Measurements from ENCODE around the gene HSPA12A. TPM values are rescaled to one million over a fixed set of nuclear protein-coding genes. Genes with fewer than 3 reads are reported as not detected.

Gene HSPA12A
- total and polyA plus RNA-seq, 7 experiments from 2014 or later = 0.06 to 0.07 TPM; not detected in 5

DNA sequence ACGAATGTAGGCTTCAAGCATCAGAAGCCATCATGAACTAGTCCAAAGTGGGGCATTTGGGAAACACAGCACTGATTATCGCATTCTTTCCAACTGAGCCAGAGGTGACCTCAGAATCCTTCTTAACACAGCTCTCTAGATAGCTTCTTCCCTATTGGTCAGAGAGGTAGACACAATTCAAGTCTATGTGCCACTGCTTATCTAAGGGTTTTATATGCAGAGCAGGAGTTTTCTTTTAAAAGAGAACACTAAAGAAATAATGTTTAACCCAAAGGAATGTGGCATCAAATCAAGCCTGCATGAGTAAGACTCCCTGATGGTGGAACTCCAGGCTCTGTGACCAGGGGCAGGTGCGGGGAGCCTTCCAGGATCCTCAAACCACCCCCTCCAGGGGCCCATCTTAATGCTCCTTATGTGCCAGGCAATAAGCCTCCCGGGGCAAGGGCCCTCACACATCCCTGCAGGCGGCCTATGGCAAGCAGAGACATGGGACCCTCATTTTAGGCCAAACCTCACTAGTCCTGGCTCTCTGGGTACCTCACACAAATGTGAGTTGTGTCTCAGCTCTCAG, 13.8 kb downstream of the HSPA12A start:
- ChIA-PET CTCF (no interaction called here), POLR2A (no interaction called here)
- Histone ChIP-seq H3K27me3 (ENCODE audit: control insufficient read depth in 2 of 2, insufficient read depth in 2 of 2, low read length in 2 of 2) (peaks cover 2 to 22% of the 10 kb centered on the region in 2 donors), H3K4me3 (ENCODE audit: low read length) (no peak overlapping the region), H3K4me1 (ENCODE audit: control insufficient read depth in 2 of 2, insufficient read depth in 2 of 2, low read length in 2 of 2) (peaks cover 12 to 20% of the 10 kb centered on the region in 2 donors), H3K9me3 (ENCODE audit: control insufficient read depth in 2 of 3, low read length in 3 of 3) (no peaks in the 10 kb centered on the region), H3K27ac (ENCODE audit: low read depth, low read length) (no peak overlapping the region), H3K36me3 (ENCODE audit: control insufficient read depth in 2 of 3, insufficient read depth in 3 of 3, low read length in 3 of 3) (no peaks in the 10 kb centered on the region)
- DNase-seq (no peak), ATAC-seq (no peak)
- Mint-ChIP-seq H3K27ac (no peak overlapping the region), H3K9me3 (peaks cover 0 to 4% (median 0%) of the 10 kb centered on the region in 11 donors), H3K4me1 (peaks cover 18 to 32% (median 23%) of the 10 kb centered on the region in 7 donors), H3K36me3 (no peaks in the 10 kb centered on the region), H3K4me3 (no peak overlapping the region), H3K27me3 (peaks cover 51 to 72% (median 58%) of the 10 kb centered on the region in 5 donors)
- intact Hi-C loops (cut with micrococcal nuclease) = no loop called here

GRCh38 chr10:116723428-116724281, 18.7 kb downstream of the HSPA12A start:
- ChIA-PET POLR2A (interaction anchor here (0.6 kb wide), 1 partner anchor 172 kb away, joined by 4 read pairs; no protein-coding TSS in a partner anchor), CTCF (interaction anchor here (0.5 kb wide), 1 partner anchor 55 kb away, joined by 3 read pairs; no protein-coding TSS in a partner anchor)
- no peaks in the 10 kb centered on the region for H3K36me3 ChIP-seq (ENCODE audit: control insufficient read depth in 2 of 3, insufficient read depth in 3 of 3, low read length in 3 of 3)
- H3K4me3 ChIP-seq (ENCODE audit: low read length) = peak overlapping the region; percentile 20
- peaks cover 0 to 4% (median 0%) of the 10 kb centered on the region in 11 donors for H3K9me3 Mint-ChIP-seq
- peak in 8 of 9 donors; percentile 30 to 82 (median 78) for DNase-seq
- no peak overlapping the region for H3K27ac ChIP-seq (ENCODE audit: low read depth, low read length)
- intact Hi-C loops (cut with micrococcal nuclease) = loop anchor here (2.0 to 5.0 kb wide), 3 partner anchors 19 to 65 kb away; partner anchors contain the start of gene HSPA12A (in 1 of the 2)
- H3K27me3 Mint-ChIP-seq = peaks cover 48 to 75% (median 73%) of the 10 kb centered on the region in 5 donors
- H3K27me3 ChIP-seq (ENCODE audit: control insufficient read depth in 2 of 2, insufficient read depth in 2 of 2, low read length in 2 of 2) = peaks cover 0 to 33% of the 10 kb centered on the region in 2 donors
- H3K27ac Mint-ChIP-seq = peak overlapping the region in 7 of 9 donors; percentile 18 to 84 (median 72)
- no peaks in the 10 kb centered on the region for H3K9me3 ChIP-seq (ENCODE audit: control insufficient read depth in 2 of 3, low read length in 3 of 3)
- peak overlapping the region; percentile 56 to 86 (median 72) for H3K4me3 Mint-ChIP-seq
- peak; percentile 89 for ATAC-seq
- peaks cover 27 to 58% (median 50%) of the 10 kb centered on the region in 7 donors for H3K4me1 Mint-ChIP-seq
- no peaks in the 10 kb centered on the region for H3K36me3 Mint-ChIP-seq
- peaks cover 17 to 29% of the 10 kb centered on the region in 2 donors for H3K4me1 ChIP-seq (ENCODE audit: control insufficient read depth in 2 of 2, insufficient read depth in 2 of 2, low read length in 2 of 2)

GRCh38 chr10:116722736-116723427, 19.5 kb downstream of the HSPA12A start:
- intact Hi-C loops (cut with micrococcal nuclease) = loop anchor here in 1 of 2 donors (5.0 kb wide), 1 partner anchor 64 kb away; no protein-coding TSS in a partner anchor
- Histone ChIP-seq H3K36me3 (ENCODE audit: control insufficient read depth in 2 of 3, insufficient read depth in 3 of 3, low read length in 3 of 3) (no peaks in the 10 kb centered on the region), H3K9me3 (ENCODE audit: control insufficient read depth in 2 of 3, low read length in 3 of 3) (no peaks in the 10 kb centered on the region), H3K4me1 (ENCODE audit: control insufficient read depth in 2 of 2, insufficient read depth in 2 of 2, low read length in 2 of 2) (peaks cover 17 to 29% of the 10 kb centered on the region in 2 donors), H3K27ac (ENCODE audit: low read depth, low read length) (no peak overlapping the region), H3K4me3 (ENCODE audit: low read length) (no peak overlapping the region), H3K27me3 (ENCODE audit: control insufficient read depth in 2 of 2, insufficient read depth in 2 of 2, low read length in 2 of 2) (peaks cover 0 to 33% of the 10 kb centered on the region in 2 donors)
- DNase-seq (no peak), ATAC-seq (no peak)
- no peaks in the 10 kb centered on the region for H3K36me3 Mint-ChIP-seq
- H3K9me3 Mint-ChIP-seq = peaks cover 0 to 4% (median 0%) of the 10 kb centered on the region in 11 donors
- H3K4me1 Mint-ChIP-seq = peaks cover 27 to 58% (median 50%) of the 10 kb centered on the region in 7 donors
- ChIA-PET CTCF (interaction anchor here (0.5 kb wide), 1 partner anchor 55 kb away, joined by 3 read pairs; no protein-coding TSS in a partner anchor), POLR2A (no interaction called here)
- H3K27ac Mint-ChIP-seq = peak overlapping the region in 1 of 9 donors; percentile 21
- H3K27me3 Mint-ChIP-seq = peaks cover 54 to 81% (median 69%) of the 10 kb centered on the region in 5 donors
- H3K4me3 Mint-ChIP-seq = peak overlapping the region in 9 of 10 donors; percentile 12 to 86 (median 61)

DNA sequence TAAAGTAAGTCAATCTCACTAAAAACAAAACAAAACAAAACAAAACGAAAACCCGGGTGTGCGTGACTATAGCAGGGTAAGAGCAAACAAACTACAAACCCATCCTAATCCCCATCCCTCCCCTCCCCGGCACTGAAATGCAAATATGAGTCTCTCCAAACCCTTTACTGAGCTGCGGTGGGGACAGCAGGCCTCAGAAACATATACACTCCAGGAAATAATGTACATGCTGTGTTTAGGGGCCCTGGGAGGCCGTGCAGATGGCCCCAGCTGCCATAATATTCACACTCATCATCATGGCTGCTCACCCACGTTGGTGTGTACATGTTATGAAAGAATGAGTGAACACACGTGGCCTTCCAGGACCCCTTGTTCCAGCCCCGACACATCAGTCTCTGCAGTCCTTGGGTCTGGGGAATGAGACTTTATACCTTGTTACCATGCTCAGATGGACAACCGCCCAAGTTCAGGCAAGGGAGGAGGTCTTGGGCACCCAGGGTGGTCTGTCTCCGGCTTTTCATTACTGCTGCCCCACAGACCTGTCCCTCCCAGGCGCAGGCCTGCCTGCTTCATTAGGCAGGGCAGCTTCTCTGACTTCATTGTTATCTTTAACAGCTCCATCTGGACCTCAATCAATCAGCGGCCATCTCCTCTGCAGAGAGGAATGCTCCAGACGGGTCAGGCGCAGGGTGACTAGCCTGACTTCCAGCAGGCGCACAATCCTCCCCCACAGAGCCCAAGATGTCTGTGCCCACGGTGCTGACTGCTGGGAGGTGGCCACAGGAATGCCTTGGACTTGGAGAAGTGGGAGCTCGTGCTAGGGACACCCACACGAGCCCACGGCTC, 20.6 kb downstream of the HSPA12A start:
- Mint-ChIP-seq H3K36me3 (no peaks in the 10 kb centered on the region), H3K4me1 (peaks cover 27 to 57% (median 50%) of the 10 kb centered on the region in 7 donors), H3K27ac (no peak overlapping the region), H3K4me3 (peak overlapping the region in 3 of 10 donors; percentile 7 to 77 (median 23)), H3K27me3 (peaks cover 55 to 82% (median 71%) of the 10 kb centered on the region in 5 donors), H3K9me3 (peaks cover 0 to 6% (median 0%) of the 10 kb centered on the region in 11 donors)
- H3K4me3 ChIP-seq (ENCODE audit: low read length) = no peak overlapping the region
- H3K27me3 ChIP-seq (ENCODE audit: control insufficient read depth in 2 of 2, insufficient read depth in 2 of 2, low read length in 2 of 2) = peaks cover 0 to 34% of the 10 kb centered on the region in 2 donors
- ATAC-seq (no peak), DNase-seq (no peak)
- POLR2A ChIA-PET = no interaction called here
- H3K9me3 ChIP-seq (ENCODE audit: control insufficient read depth in 2 of 3, low read length in 3 of 3) = no peaks in the 10 kb centered on the region
- H3K4me1 ChIP-seq (ENCODE audit: control insufficient read depth in 2 of 2, insufficient read depth in 2 of 2, low read length in 2 of 2) = peaks cover 17 to 29% of the 10 kb centered on the region in 2 donors
- intact Hi-C loops (cut with micrococcal nuclease) = loop anchor here in 1 of 2 donors (5.0 kb wide), 1 partner anchor 66 kb away; no protein-coding TSS in a partner anchor
- CTCF ChIA-PET = no interaction called here
- no peak overlapping the region for H3K27ac ChIP-seq (ENCODE audit: low read depth, low read length)
- no peaks in the 10 kb centered on the region for H3K36me3 ChIP-seq (ENCODE audit: control insufficient read depth in 2 of 3, insufficient read depth in 3 of 3, low read length in 3 of 3)

DNA sequence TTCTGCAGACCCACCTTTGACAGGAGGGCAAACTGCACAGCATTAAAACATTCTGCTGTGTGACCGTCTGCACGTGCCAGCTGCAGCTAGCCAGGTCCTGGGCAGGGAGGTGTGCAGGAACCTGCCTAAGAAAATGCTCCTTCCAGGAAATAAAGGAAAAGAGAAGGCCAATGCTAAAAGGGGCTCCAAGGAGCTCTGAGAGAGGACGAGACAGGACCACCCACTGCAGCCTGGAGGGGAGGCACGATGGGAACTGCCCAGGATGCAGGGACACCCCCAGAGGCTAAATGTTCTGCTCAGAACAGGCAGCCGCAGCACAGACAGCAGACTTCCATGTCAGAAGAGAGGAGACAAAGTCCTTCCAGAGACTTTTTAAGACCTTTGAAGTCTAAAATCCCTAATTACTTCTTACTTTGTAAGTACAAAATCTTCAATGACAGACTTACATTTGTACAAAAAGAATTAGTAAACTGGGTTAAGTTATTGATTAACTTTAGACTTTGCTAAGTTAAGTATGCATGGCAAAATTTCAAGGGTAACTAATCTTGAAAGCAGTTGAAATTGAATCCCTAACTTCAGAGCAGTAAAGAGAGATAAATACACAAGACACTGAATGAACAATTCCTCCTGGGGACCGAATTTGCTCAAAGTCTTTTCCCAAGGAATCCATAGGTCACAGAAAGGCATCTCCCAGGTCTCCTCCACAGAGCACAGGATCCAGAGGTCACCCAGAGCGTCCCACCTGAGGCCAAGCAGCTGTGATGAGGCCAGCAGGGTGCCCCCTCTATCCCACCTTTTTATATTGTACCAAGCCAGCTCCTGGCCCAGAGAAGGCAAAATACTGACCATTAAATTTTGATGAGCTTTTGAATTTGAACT, 21.5 kb downstream of the HSPA12A start:
- Histone ChIP-seq H3K27me3 (ENCODE audit: control insufficient read depth in 2 of 2, insufficient read depth in 2 of 2, low read length in 2 of 2) (peaks cover 0 to 33% of the 10 kb centered on the region in 2 donors), H3K27ac (ENCODE audit: low read depth, low read length) (no peak overlapping the region), H3K4me1 (ENCODE audit: control insufficient read depth in 2 of 2, insufficient read depth in 2 of 2, low read length in 2 of 2) (peaks cover 17 to 29% of the 10 kb centered on the region in 2 donors), H3K36me3 (ENCODE audit: control insufficient read depth in 2 of 3, insufficient read depth in 3 of 3, low read length in 3 of 3) (no peaks in the 10 kb centered on the region), H3K9me3 (ENCODE audit: control insufficient read depth in 2 of 3, low read length in 3 of 3) (no peaks in the 10 kb centered on the region), H3K4me3 (ENCODE audit: low read length) (no peak overlapping the region)
- ATAC-seq = no peak
- POLR2A ChIA-PET = no interaction called here
- Mint-ChIP-seq H3K9me3 (peaks cover 0 to 2% (median 0%) of the 10 kb centered on the region in 11 donors), H3K27ac (peak overlapping the region in 1 of 9 donors; percentile 51), H3K4me1 (peaks cover 25 to 52% (median 43%) of the 10 kb centered on the region in 7 donors), H3K36me3 (no peaks in the 10 kb centered on the region), H3K4me3 (peak overlapping the region in 1 of 10 donors; percentile 45), H3K27me3 (peaks cover 53 to 79% (median 70%) of the 10 kb centered on the region in 5 donors)
- intact Hi-C loops (cut with micrococcal nuclease) = loop anchor here in 1 of 2 donors (5.0 kb wide), 1 partner anchor 66 kb away; no protein-coding TSS in a partner anchor
- no peak for DNase-seq
- CTCF ChIA-PET = no interaction called here

Data from naive thymus-derived CD4-positive, alpha-beta T cell (primary cell).